Dermis microvascular lymphatic vessel endothelial cell (primary cell): ENCODE data around the gene ZYX. TPM values are rescaled to one million over a fixed set of nuclear protein-coding genes. Genes with fewer than 3 reads are reported as not detected.

Experiments
- DNase-seq, 2 donors: peaks; one replicate each; pipeline versions ENCODE4 v3.0.0 to v3.0.0-alpha.2; 2010; ENCODE audit warnings: low read depth in 2 of 2
- total RNA-seq: library from RNA; depleted of rRNA; stranded (reverse); fragments of >200 nt; gene quantifications from 2 replicates; pipeline ENCODE4 v1.2.1, GENCODE V29; 2014

The ZYX gene
- total RNA-seq, result 11.8 and 33.3 TPM in 2 replicates

- DNase-seq, result peak; percentile 82 to 97
These were observed at the start of gene ZYX for GRCh38 chr7:143380646-143381426. ZYX (plus strand) TSS chr7:143381345; CDS start chr7:143381572, 227 bp downstream.

GRCh38 chr7:143334244-143334643 lies 46.9 kb upstream of the ZYX start:
- no peak for DNase-seq

GRCh38 chr7:143337216-143337615 lies 43.9 kb upstream of the ZYX start:
- no peak for DNase-seq

GRCh38 chr7:143341842-143342241 lies 39.3 kb upstream of the ZYX start:
- no peak for DNase-seq

GRCh38 chr7:143343596-143343995 lies 37.5 kb upstream of the ZYX start:
- no peak for DNase-seq

GRCh38 chr7:143345428-143345900 lies 35.7 kb upstream of the ZYX start:
- DNase-seq, result peak in 1 of 2 donors; percentile 50

- no peak for DNase-seq
These were observed 35.1 kb upstream of the ZYX start for GRCh38 chr7:143346018-143346417.

GRCh38 chr7:143347950-143348349 lies 33.2 kb upstream of the ZYX start:
- no peak for DNase-seq

GRCh38 chr7:143351060-143351459 lies 30.1 kb upstream of the ZYX start:
- no peak for DNase-seq

- no peak for DNase-seq
These were observed 29.6 kb upstream of the ZYX start for GRCh38 chr7:143351574-143351973.

GRCh38 chr7:143352531-143353002 lies 28.6 kb upstream of the ZYX start:
- DNase-seq, result no peak

GRCh38 chr7:143354376-143354775 lies 26.8 kb upstream of the ZYX start:
- no peak for DNase-seq

- no peak for DNase-seq
These were observed 26.2 kb upstream of the ZYX start for GRCh38 chr7:143354965-143355364.

- no peak for DNase-seq
These were observed 25.4 kb upstream of the ZYX start for GRCh38 chr7:143355450-143356385.

GRCh38 chr7:143356414-143357050 lies 24.6 kb upstream of the ZYX start:
- DNase-seq, result no peak

GRCh38 chr7:143358626-143359025 lies 22.5 kb upstream of the ZYX start:
- DNase-seq, result no peak

GRCh38 chr7:143359771-143360353 lies 21.3 kb upstream of the ZYX start:
- no peak for DNase-seq

- DNase-seq, result no peak
These were observed 20.2 kb upstream of the ZYX start for GRCh38 chr7:143360788-143361551.

- DNase-seq, result no peak
These were observed 19.5 kb upstream of the ZYX start for GRCh38 chr7:143361552-143362130.
